Activated CD4-positive, alpha-beta T cell treated with anti-CD3 and anti-CD28 coated beads for 36 hours (primary cell): ENCODE data around the gene NELFB. TPM values are rescaled to one million over a fixed set of nuclear protein-coding genes. Genes with fewer than 3 reads are reported as not detected.

Experiments
- ATAC-seq: fragments of 200-7000 bp; cut with Tn5 transposase; one replicate; pipeline ENCODE4 v1.10.0; 2021; ENCODE audit warnings: mild to moderate bottlenecking, moderate library complexity
- CTCF ChIA-PET: fragments of 350-600 bp; sonication (Branson Sonifier 250); formaldehyde crosslinking; loops from one replicate; lab custom pipeline; 2021; ENCODE audit warnings: antibody characterized with exemption; lab: Charles Lee
- POLR2A ChIA-PET: fragments of 350-600 bp; sonication (Branson Sonifier 250); formaldehyde crosslinking; loops from one replicate; lab custom pipeline; 2021; ENCODE audit warnings: antibody characterized with exemption, inconsistent platforms; lab: Charles Lee
- DNase-seq: peaks from one replicate; pipeline ENCODE4 v3.0.0-alpha.2; 2020
- H3K27ac Mint-ChIP-seq: one replicate; pipeline ENCODE4 v1.8.0; 2021; ENCODE audit warnings: mixed read lengths
- H3K27me3 Mint-ChIP-seq: one replicate; pipeline ENCODE4 v1.8.0; 2021; ENCODE audit warnings: mixed read lengths
- H3K36me3 Mint-ChIP-seq: one replicate; pipeline ENCODE4 v1.8.0; 2021; ENCODE audit warnings: low read depth, mixed read lengths
- H3K4me1 Mint-ChIP-seq: one replicate; pipeline ENCODE4 v1.8.0; 2021; ENCODE audit warnings: mixed read lengths
- H3K4me3 Mint-ChIP-seq: one replicate; pipeline ENCODE4 v1.8.0; 2021; ENCODE audit warnings: mild to moderate bottlenecking, moderate library complexity, mixed read lengths
- H3K9me3 Mint-ChIP-seq: one replicate; pipeline ENCODE4 v1.8.0; 2021; ENCODE audit warnings: low read depth, mixed read lengths
- intact Hi-C, 2 experiments: fragments of 100-400 bp; cut with DNase I in 1 of 2; cut with micrococcal nuclease in 1 of 2; formaldehyde crosslinking; loops; one replicate each; pipeline versions ENCODE4 v1.14.2 to v1.15.1; 2022 to 2024; cut with DNase I, micrococcal nuclease
- total RNA-seq, 2 experiments: library from RNA; stranded (reverse); gene quantifications; one replicate each; pipeline ENCODE4 v1.2.3, GENCODE V29; 2021

Gene NELFB
- total RNA-seq, 2 experiments from 2014 or later: 41.4 to 54.1 TPM

GRCh38 chr9:137265496-137266161, 10.5 kb downstream of the NELFB start:
- ATAC-seq (no peak), DNase-seq (no peak)
- POLR2A ChIA-PET: no interaction called here
- Mint-ChIP-seq H3K4me3 (no peak overlapping the region), H3K9me3 (no peaks in the 10 kb centered on the region), H3K27me3 (no peaks in the 10 kb centered on the region), H3K4me1 (no peaks in the 10 kb centered on the region), H3K27ac (no peak overlapping the region), H3K36me3 (peaks cover 38% of the 10 kb centered on the region)
- intact Hi-C loops: no loop called here
- CTCF ChIA-PET: interaction anchor here (0.6 to 1.4 kb wide), 3 partner anchors 9 to 57 kb away, joined by 4 read pairs; no protein-coding TSS in a partner anchor

GRCh38 chr9:137266162-137266527, 11.0 kb downstream of the NELFB start:
- POLR2A ChIA-PET: no interaction called here
- no peak overlapping the region for H3K27ac Mint-ChIP-seq
- H3K9me3 Mint-ChIP-seq: no peaks in the 10 kb centered on the region
- CTCF ChIA-PET: interaction anchor here (0.6 to 1.4 kb wide), 2 partner anchors 10 to 49 kb away, joined by 4 read pairs; no protein-coding TSS in a partner anchor
- no peak for DNase-seq
- H3K27me3 Mint-ChIP-seq: no peaks in the 10 kb centered on the region
- ATAC-seq: no peak
- H3K4me1 Mint-ChIP-seq: peaks cover 4% of the 10 kb centered on the region
- intact Hi-C loops: no loop called here
- H3K4me3 Mint-ChIP-seq: no peak overlapping the region
- peaks cover 38% of the 10 kb centered on the region for H3K36me3 Mint-ChIP-seq

- Mint-ChIP-seq H3K4me3 (no peak overlapping the region), H3K27me3 (no peaks in the 10 kb centered on the region), H3K9me3 (no peaks in the 10 kb centered on the region), H3K36me3 (peaks cover 38% of the 10 kb centered on the region), H3K27ac (no peak overlapping the region), H3K4me1 (peaks cover 8% of the 10 kb centered on the region)
- DNase-seq: no peak
- CTCF ChIA-PET: interaction anchor here (0.6 to 1.4 kb wide), 2 partner anchors 11 to 48 kb away, joined by 4 read pairs; no protein-coding TSS in a partner anchor
- ATAC-seq: no peak
- intact Hi-C loops: no loop called here
- POLR2A ChIA-PET: no interaction called here
Observed at GRCh38 chr9:137266585-137267453, 11.7 kb downstream of the NELFB start.

- ChIA-PET CTCF (no interaction called here), POLR2A (no interaction called here)
- ATAC-seq: no peak
- H3K36me3 Mint-ChIP-seq: peaks cover 35% of the 10 kb centered on the region
- DNase-seq: no peak
- no peaks in the 10 kb centered on the region for H3K27me3 Mint-ChIP-seq
- intact Hi-C loops: no loop called here
- H3K27ac Mint-ChIP-seq: no peak overlapping the region
- no peaks in the 10 kb centered on the region for H3K9me3 Mint-ChIP-seq
- no peak overlapping the region for H3K4me3 Mint-ChIP-seq
- peaks cover 8% of the 10 kb centered on the region for H3K4me1 Mint-ChIP-seq
Observed at GRCh38 chr9:137267933-137268355, 12.8 kb downstream of the NELFB start.

- Mint-ChIP-seq H3K27ac (no peak overlapping the region), H3K36me3 (peaks cover 35% of the 10 kb centered on the region), H3K4me1 (peaks cover 8% of the 10 kb centered on the region), H3K27me3 (no peaks in the 10 kb centered on the region), H3K4me3 (no peak overlapping the region), H3K9me3 (no peaks in the 10 kb centered on the region)
- intact Hi-C loops: no loop called here
- ATAC-seq (no peak), DNase-seq (no peak)
- ChIA-PET POLR2A (no interaction called here), CTCF (interaction anchor here (0.8 kb wide), 1 partner anchor 14 kb away, joined by 3 read pairs; no protein-coding TSS in a partner anchor)
Observed at GRCh38 chr9:137268538-137269201, 13.5 kb downstream of the NELFB start.

- H3K4me1 Mint-ChIP-seq: peaks cover 8% of the 10 kb centered on the region
- H3K27ac Mint-ChIP-seq: no peak overlapping the region
- DNase-seq (no peak), ATAC-seq (no peak)
- H3K9me3 Mint-ChIP-seq: no peaks in the 10 kb centered on the region
- H3K4me3 Mint-ChIP-seq: no peak overlapping the region
- intact Hi-C loops: no loop called here
- ChIA-PET POLR2A (no interaction called here), CTCF (interaction anchor here (0.7 to 0.8 kb wide), 2 partner anchors 13 to 163 kb away, joined by 3 read pairs; no protein-coding TSS in a partner anchor)
- H3K27me3 Mint-ChIP-seq: no peaks in the 10 kb centered on the region
- H3K36me3 Mint-ChIP-seq: peaks cover 35% of the 10 kb centered on the region
Observed at GRCh38 chr9:137269231-137269772, 14.2 kb downstream of the NELFB start.

GRCh38 chr9:137270929-137271695, 16.0 kb downstream of the NELFB start:
- no peaks in the 10 kb centered on the region for H3K9me3 Mint-ChIP-seq
- CTCF ChIA-PET: no interaction called here
- H3K27ac Mint-ChIP-seq: no peak overlapping the region
- peak; percentile 54 for DNase-seq
- intact Hi-C loops: no loop called here
- peaks cover 8% of the 10 kb centered on the region for H3K4me1 Mint-ChIP-seq
- ATAC-seq: peak; percentile 38
- H3K4me3 Mint-ChIP-seq: no peak overlapping the region
- H3K27me3 Mint-ChIP-seq: no peaks in the 10 kb centered on the region
- H3K36me3 Mint-ChIP-seq: peaks cover 33% of the 10 kb centered on the region
- POLR2A ChIA-PET: no interaction called here

GRCh38 chr9:137271696-137272076, 16.6 kb downstream of the NELFB start:
- ATAC-seq (no peak), DNase-seq (no peak)
- no peak overlapping the region for H3K4me3 Mint-ChIP-seq
- peaks cover 9% of the 10 kb centered on the region for H3K4me1 Mint-ChIP-seq
- H3K27me3 Mint-ChIP-seq: no peaks in the 10 kb centered on the region
- H3K36me3 Mint-ChIP-seq: peaks cover 33% of the 10 kb centered on the region
- ChIA-PET CTCF (no interaction called here), POLR2A (no interaction called here)
- no peaks in the 10 kb centered on the region for H3K9me3 Mint-ChIP-seq
- intact Hi-C loops: no loop called here
- H3K27ac Mint-ChIP-seq: no peak overlapping the region

GRCh38 chr9:137272241-137273094, 17.3 kb downstream of the NELFB start:
- ATAC-seq (no peak), DNase-seq (no peak)
- Mint-ChIP-seq H3K9me3 (no peaks in the 10 kb centered on the region), H3K27ac (no peak overlapping the region), H3K4me1 (peaks cover 14% of the 10 kb centered on the region), H3K4me3 (no peak overlapping the region), H3K27me3 (no peaks in the 10 kb centered on the region), H3K36me3 (peaks cover 28% of the 10 kb centered on the region)
- POLR2A ChIA-PET: no interaction called here
- CTCF ChIA-PET: no interaction called here
- intact Hi-C loops: no loop called here

- POLR2A ChIA-PET: no interaction called here
- H3K27me3 Mint-ChIP-seq: no peaks in the 10 kb centered on the region
- intact Hi-C loops: no loop called here
Observed at GRCh38 chr9:137273095-137273490, 18.0 kb downstream of the NELFB start.

More at GRCh38 chr9:137273095-137273490, 18.0 kb downstream of the NELFB start:
- H3K9me3 Mint-ChIP-seq: no peaks in the 10 kb centered on the region
- DNase-seq (no peak), ATAC-seq (no peak)
- CTCF ChIA-PET: no interaction called here
- H3K36me3 Mint-ChIP-seq: peaks cover 24% of the 10 kb centered on the region
- H3K27ac Mint-ChIP-seq: no peak overlapping the region
- H3K4me3 Mint-ChIP-seq: no peak overlapping the region
- H3K4me1 Mint-ChIP-seq: peaks cover 15% of the 10 kb centered on the region
